Measurements from ENCODE around the gene PLXNB2. TPM values are rescaled to one million over a fixed set of nuclear protein-coding genes. Genes with fewer than 3 reads are reported as not detected.

PLXNB2 gene
- polyA plus RNA-seq, 1 of the 3 experiments (the other 2 are of a cell fraction): 108 TPM

GRCh38 chr22:50253941-50254340 lies 53.5 kb downstream of the PLXNB2 start:
- TF ChIP-seq, protein P1, sequence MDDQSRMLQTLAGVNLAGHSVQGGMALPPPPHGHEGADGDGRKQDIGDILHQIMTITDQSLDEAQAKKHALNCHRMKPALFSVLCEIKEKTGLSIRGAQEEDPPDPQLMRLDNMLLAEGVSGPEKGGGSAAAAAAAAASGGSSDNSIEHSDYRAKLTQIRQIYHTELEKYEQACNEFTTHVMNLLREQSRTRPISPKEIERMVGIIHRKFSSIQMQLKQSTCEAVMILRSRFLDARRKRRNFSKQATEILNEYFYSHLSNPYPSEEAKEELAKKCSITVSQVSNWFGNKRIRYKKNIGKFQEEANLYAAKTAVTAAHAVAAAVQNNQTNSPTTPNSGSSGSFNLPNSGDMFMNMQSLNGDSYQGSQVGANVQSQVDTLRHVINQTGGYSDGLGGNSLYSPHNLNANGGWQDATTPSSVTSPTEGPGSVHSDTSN (IDR thresholded peaks at IDR 0.05): no peak
- TF ChIP-seq RFX5 (IDR thresholded peaks at IDR 0.05; ENCODE audit: low read length) (no peak), RAD21 (IDR thresholded peaks at IDR 0.05; ENCODE audit: low read length) (no peak), EP300 (IDR thresholded peaks at IDR 0.05; ENCODE audit: borderline replicate concordance in 1 of 2, low read depth in 1 of 2, low read length in 1 of 2) (no peak), YY1 (IDR thresholded peaks at IDR 0.05; ENCODE audit: low read depth) (no peak), GABPA (IDR thresholded peaks at IDR 0.05; ENCODE audit: low read depth) (no peak), MEF2A (IDR thresholded peaks at IDR 0.05; ENCODE audit: borderline replicate concordance, low read depth) (no peak)
- TF ChIP-seq, protein P2, sequence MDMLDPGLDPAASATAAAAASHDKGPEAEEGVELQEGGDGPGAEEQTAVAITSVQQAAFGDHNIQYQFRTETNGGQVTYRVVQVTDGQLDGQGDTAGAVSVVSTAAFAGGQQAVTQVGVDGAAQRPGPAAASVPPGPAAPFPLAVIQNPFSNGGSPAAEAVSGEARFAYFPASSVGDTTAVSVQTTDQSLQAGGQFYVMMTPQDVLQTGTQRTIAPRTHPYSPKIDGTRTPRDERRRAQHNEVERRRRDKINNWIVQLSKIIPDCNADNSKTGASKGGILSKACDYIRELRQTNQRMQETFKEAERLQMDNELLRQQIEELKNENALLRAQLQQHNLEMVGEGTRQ (IDR thresholded peaks at IDR 0.05; ENCODE audit: borderline replicate concordance, low read depth, low read length): no peak
- H3K79me2 ChIP-seq (ENCODE audit: insufficient read depth): peaks cover 16% of the 10 kb centered on the region
- H3K36me3 ChIP-seq (replicated peaks in 1 of 2; ENCODE audit: control insufficient read depth in 1 of 2, insufficient read depth in 2 of 2, low read length in 1 of 2): peaks cover 0 to 37% of the 10 kb centered on the region in 2 experiments
- no peak for DNase-seq
- 0 out of 2 replicates have a peak, but pooled peaks cover 7% of the 10 kb centered on the region for H4K20me1 ChIP-seq (ENCODE audit: insufficient read depth)
- CTCF ChIA-PET: no interaction called here
- WGBS (ENCODE audit: low lambda C conversion rate): 93% methylated on average over 3 of the region's 8 CpGs
- peaks cover 13% of the 10 kb centered on the region for H3F3A ChIP-seq (replicated peaks; ENCODE audit: insufficient read depth)
- no peak overlapping the region for H3K4me2 ChIP-seq
- H3K27ac ChIP-seq (ENCODE audit: low read depth in 2 of 2, low read length in 1 of 2): no peak overlapping the region
- POLR2A ChIA-PET: no interaction called here
- H3K27me3 ChIP-seq (ENCODE audit: insufficient read depth): no peaks in the 10 kb centered on the region
- H3K9ac ChIP-seq: no peak overlapping the region
- no peaks in the 10 kb centered on the region for H3K9me2 ChIP-seq
- H2AFZ ChIP-seq (ENCODE audit: low read depth): no peak overlapping the region
- no peak overlapping the region for H3K4me3 ChIP-seq (ENCODE audit: low read depth in 2 of 2, low read length in 1 of 2)
- no peaks in the 10 kb centered on the region for H3K9me3 ChIP-seq
- H3K4me1 ChIP-seq (ENCODE audit: control insufficient read depth in 1 of 2, insufficient read depth in 2 of 2, low read depth in 1 of 2, low read length in 1 of 2): peaks cover 5 to 27% of the 10 kb centered on the region in 2 experiments; a peak in 2 of 4 replicates

DNA sequence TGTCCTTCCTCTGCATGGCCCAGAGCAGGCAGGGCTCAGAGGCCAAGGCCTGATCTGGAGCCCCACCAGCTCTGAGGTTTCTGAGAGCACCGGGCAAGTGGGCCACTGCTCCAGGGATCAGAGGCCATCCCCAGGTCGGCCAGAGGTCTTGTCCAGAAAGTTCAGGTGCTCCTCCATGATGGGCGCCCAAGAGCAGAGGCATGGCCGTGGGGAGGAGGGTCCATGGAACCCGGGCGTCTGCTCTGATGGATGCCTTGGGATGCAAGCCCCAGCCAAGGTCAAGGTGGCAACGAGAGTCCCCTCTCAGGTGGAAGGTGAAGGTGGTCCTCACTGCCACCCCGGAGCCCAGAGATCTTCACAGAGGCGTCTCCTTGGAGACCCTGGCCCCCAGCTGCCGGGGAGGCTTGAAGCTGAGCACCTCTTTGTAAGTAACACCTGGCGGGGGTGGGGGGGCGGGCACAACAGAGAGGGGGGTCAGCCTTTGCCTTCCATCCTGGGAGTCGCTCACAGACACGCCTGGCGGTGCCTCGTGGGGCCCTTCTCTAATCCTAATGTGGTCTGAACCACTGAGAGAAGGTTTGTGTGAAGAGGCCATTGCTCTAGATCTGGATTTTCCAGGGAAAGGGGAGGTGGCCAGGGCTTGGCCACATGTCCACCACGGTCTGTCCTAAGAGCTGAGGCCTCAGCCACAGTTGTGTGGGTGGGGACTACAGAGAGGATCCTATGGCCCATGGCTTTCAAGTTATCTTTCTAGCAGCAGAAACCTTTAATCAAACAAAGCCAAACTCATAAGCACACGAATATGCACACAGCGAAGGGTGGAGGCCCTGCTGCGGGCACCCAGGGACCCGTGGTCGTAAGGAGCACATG lies 54.2 kb downstream of the PLXNB2 start:
- DNase-seq: no peak
- no peaks in the 10 kb centered on the region for H3K9me3 ChIP-seq
- H3K9ac ChIP-seq: no peak overlapping the region

More for the DNA sequence above, 54.2 kb downstream of the PLXNB2 start:
- H3F3A ChIP-seq (replicated peaks; ENCODE audit: insufficient read depth): peaks cover 13% of the 10 kb centered on the region
- H3K27me3 ChIP-seq (ENCODE audit: insufficient read depth): no peaks in the 10 kb centered on the region
- H3K36me3 ChIP-seq (replicated peaks in 1 of 2; ENCODE audit: control insufficient read depth in 1 of 2, insufficient read depth in 2 of 2, low read length in 1 of 2): peaks cover 0 to 37% of the 10 kb centered on the region in 2 experiments
- H3K4me3 ChIP-seq (ENCODE audit: low read depth in 2 of 2, low read length in 1 of 2): no peak overlapping the region
- H2AFZ ChIP-seq (ENCODE audit: low read depth): no peak overlapping the region
- 0 out of 2 replicates have a peak, but pooled peaks cover 7% of the 10 kb centered on the region for H4K20me1 ChIP-seq (ENCODE audit: insufficient read depth)
- peaks cover 5 to 33% of the 10 kb centered on the region in 2 experiments; a peak in 2 of 4 replicates for H3K4me1 ChIP-seq (ENCODE audit: control insufficient read depth in 1 of 2, insufficient read depth in 2 of 2, low read depth in 1 of 2, low read length in 1 of 2)
- H3K9me2 ChIP-seq: no peaks in the 10 kb centered on the region
- POLR2A ChIA-PET: interaction anchor here (0.6 to 0.7 kb wide), 2 partner anchors 73 to 127 kb away, joined by 3 to 4 read pairs; partner anchors contain the start of gene DENND6B
- H3K27ac ChIP-seq (ENCODE audit: low read depth in 2 of 2, low read length in 1 of 2): no peak overlapping the region
- H3K79me2 ChIP-seq (ENCODE audit: insufficient read depth): peaks cover 16% of the 10 kb centered on the region; the same call in 1 of the 2 replicates
- CTCF ChIA-PET: interaction anchor here (0.8 to 4.3 kb wide), 13 partner anchors 8 to 368 kb away, joined by 3 to 72 read pairs (median 7); partner anchors contain the start of genes DENND6B, MAPK11 and MAPK12
- WGBS (ENCODE audit: low lambda C conversion rate): 95% methylated on average over 12 of the region's 22 CpGs
- no peak overlapping the region for H3K4me2 ChIP-seq
- TF ChIP-seq RAD21 (IDR thresholded peaks at IDR 0.05; ENCODE audit: low read length) (no peak), ELF1 (IDR thresholded peaks at IDR 0.05) (no peak), EP300 (IDR thresholded peaks at IDR 0.05; ENCODE audit: borderline replicate concordance in 1 of 2, low read depth in 1 of 2, low read length in 1 of 2) (no peak), NFIC (IDR thresholded peaks at IDR 0.05; ENCODE audit: borderline replicate concordance) (no peak), RFX5 (IDR thresholded peaks at IDR 0.05; ENCODE audit: low read length) (no peak), MEF2A (IDR thresholded peaks at IDR 0.05; ENCODE audit: borderline replicate concordance, low read depth) (no peak), REST (IDR thresholded peaks at IDR 0.05; ENCODE audit: low read depth, low read length) (no peak), TAF1 (IDR thresholded peaks at IDR 0.05; ENCODE audit: borderline replicate concordance, low read depth, low read length) (no peak), SIN3A (IDR thresholded peaks at IDR 0.05; ENCODE audit: borderline replicate concordance, low read depth, low read length) (no peak), CHD2 (IDR thresholded peaks at IDR 0.05; ENCODE audit: low read length, partially characterized antibody) (no peak), RXRA (IDR thresholded peaks at IDR 0.05; ENCODE audit: borderline replicate concordance, low read depth) (no peak), MXI1 (IDR thresholded peaks at IDR 0.05; ENCODE audit: low read depth, low read length) (no peak)
- TF ChIP-seq, protein P2 (IDR thresholded peaks at IDR 0.05; ENCODE audit: borderline replicate concordance, low read depth, low read length): no peak
- TF ChIP-seq, protein P3, sequence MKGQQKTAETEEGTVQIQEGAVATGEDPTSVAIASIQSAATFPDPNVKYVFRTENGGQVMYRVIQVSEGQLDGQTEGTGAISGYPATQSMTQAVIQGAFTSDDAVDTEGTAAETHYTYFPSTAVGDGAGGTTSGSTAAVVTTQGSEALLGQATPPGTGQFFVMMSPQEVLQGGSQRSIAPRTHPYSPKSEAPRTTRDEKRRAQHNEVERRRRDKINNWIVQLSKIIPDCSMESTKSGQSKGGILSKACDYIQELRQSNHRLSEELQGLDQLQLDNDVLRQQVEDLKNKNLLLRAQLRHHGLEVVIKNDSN (IDR thresholded peaks at IDR 0.05; ENCODE audit: borderline replicate concordance, low read depth): no peak

All from SK-N-SH (cell line).